WTC11 (cell line): Measurements from ENCODE around the gene CCL26. TPM values are rescaled to one million over a fixed set of nuclear protein-coding genes. Genes with fewer than 3 reads are reported as not detected.
"Not testable (repeated sequence)": the region's sequence is repeated elsewhere in the genome, so short reads cannot be mapped to it uniquely, and the experiment has no call there.

Experiments used
- ATAC-seq: fragments of 200-7000 bp; cut with Tn5 transposase; 2 replicates; pipeline ENCODE4 v1.10.0; 2021; ENCODE audit warnings: mild to moderate bottlenecking, moderate library complexity
- CTCF ChIA-PET: fragments of 300-600 bp; sonication (Branson Sonifier 250); formaldehyde crosslinking; loops from one replicate; lab custom pipeline; 2021; ENCODE audit warnings: antibody characterized with exemption; lab: Charles Lee
- POLR2A ChIA-PET: fragments of 350-600 bp; sonication (Branson Sonifier 250); formaldehyde crosslinking; loops from one replicate; lab custom pipeline; 2021; ENCODE audit warnings: antibody characterized with exemption; lab: Charles Lee
- DNase-seq: peaks from one replicate; pipeline ENCODE4 v3.0.0; 2021; ENCODE audit warnings: low spot score
- H3K27ac Mint-ChIP-seq: 2 replicates; pipeline ENCODE4 v1.8.0; 2021; ENCODE audit warnings: mixed read lengths
- H3K27me3 Mint-ChIP-seq: 2 replicates; pipeline ENCODE4 v1.8.0; 2021; ENCODE audit warnings: low read depth, mild to moderate bottlenecking, moderate library complexity, mixed read lengths
- H3K36me3 Mint-ChIP-seq: 2 replicates; pipeline ENCODE4 v1.8.0; 2021; ENCODE audit warnings: mixed read lengths
- H3K4me1 Mint-ChIP-seq: 2 replicates; pipeline ENCODE4 v1.8.0; 2022; ENCODE audit warnings: mixed read lengths
- H3K4me3 Mint-ChIP-seq: 2 replicates; pipeline ENCODE4 v1.8.0; 2021; ENCODE audit warnings: mild to moderate bottlenecking, moderate library complexity, mixed read lengths
- H3K9me3 Mint-ChIP-seq: 2 replicates; pipeline ENCODE4 v1.8.0; 2021; ENCODE audit warnings: mixed read lengths
- CBFB ChIP-seq: sonication (generic); formaldehyde crosslinking; IDR thresholded peaks from 2 replicates; pipeline ENCODE4 v1.8.1; 2022; ENCODE audit warnings: mild to moderate bottlenecking, low read depth, missing genetic modification reagents
- FOXK1 ChIP-seq: sonication (generic); formaldehyde crosslinking; IDR thresholded peaks from 2 replicates; pipeline ENCODE4 v1.8.0; 2022; ENCODE audit warnings: mild to moderate bottlenecking, moderate library complexity, missing genetic modification reagents
- FOXP1 ChIP-seq: sonication (generic); formaldehyde crosslinking; IDR thresholded peaks from 2 replicates; pipeline ENCODE4 v1.8.0; 2022; ENCODE audit warnings: missing genetic modification reagents, mild to moderate bottlenecking, moderate library complexity, borderline replicate concordance
- GTF2I ChIP-seq: fragments of 250-450 bp; sonication (Bioruptor Pico); conservative IDR thresholded peaks from 2 replicates; pipeline ENCODE4 v1.4.0; 2021; ENCODE audit warnings: mild to moderate bottlenecking
- JAZF1 ChIP-seq: fragments of 250-450 bp; sonication (Bioruptor Pico); IDR thresholded peaks from 2 replicates; pipeline ENCODE4 v1.9.0; 2021; ENCODE audit warnings: moderate library complexity, mild to moderate bottlenecking, inconsistent platforms
- KAT7 ChIP-seq: sonication (generic); formaldehyde crosslinking; IDR thresholded peaks from 2 replicates; pipeline ENCODE4 v1.8.1; 2023; ENCODE audit warnings: missing genetic modification reagents, mild to moderate bottlenecking, borderline replicate concordance
- NFYB ChIP-seq: sonication (generic); formaldehyde crosslinking; conservative IDR thresholded peaks from 2 replicates; pipeline ENCODE4 v1.8.0; 2022; ENCODE audit warnings: low read depth, missing genetic modification reagents
- PRRX2 ChIP-seq: fragments of 250-450 bp; sonication (Bioruptor Pico); IDR thresholded peaks from 2 replicates; pipeline ENCODE4 v1.8.0; 2021; ENCODE audit warnings: mild to moderate bottlenecking
- TEAD1 ChIP-seq: sonication (generic); formaldehyde crosslinking; IDR thresholded peaks from 2 replicates; pipeline ENCODE4 v1.8.0; 2022; ENCODE audit warnings: mild to moderate bottlenecking, missing genetic modification reagents
- ZNF219 ChIP-seq: sonication (generic); formaldehyde crosslinking; IDR thresholded peaks from 2 replicates; pipeline ENCODE4 v1.8.0; 2023; ENCODE audit warnings: missing genetic modification reagents, mild to moderate bottlenecking, borderline replicate concordance
- ZNF232 ChIP-seq: sonication (generic); formaldehyde crosslinking; IDR thresholded peaks from 2 replicates; pipeline ENCODE4 v1.8.0; 2022; ENCODE audit warnings: mild to moderate bottlenecking, missing genetic modification reagents
- ZNF281 ChIP-seq: sonication (generic); formaldehyde crosslinking; IDR thresholded peaks from 2 replicates; pipeline ENCODE4 v1.8.0; 2023; ENCODE audit warnings: mild to moderate bottlenecking, missing genetic modification reagents
- ZNF317 ChIP-seq: sonication (generic); formaldehyde crosslinking; IDR thresholded peaks from 2 replicates; pipeline ENCODE4 v1.8.1; 2023; ENCODE audit warnings: low read depth, mild to moderate bottlenecking, moderate library complexity, missing genetic modification reagents, borderline replicate concordance
- ZNF396 ChIP-seq: fragments of 250-450 bp; sonication (Bioruptor Pico); IDR thresholded peaks from 2 replicates; pipeline ENCODE4 v1.8.0; 2021; ENCODE audit warnings: mild to moderate bottlenecking, moderate library complexity, borderline replicate concordance
- ZNF532 ChIP-seq: fragments of 250-450 bp; sonication (Bioruptor Pico); IDR thresholded peaks from 2 replicates; pipeline ENCODE4 v1.9.0; 2021; ENCODE audit warnings: mild to moderate bottlenecking, borderline replicate concordance
- total RNA-seq: library from RNA; stranded (reverse); gene quantifications from 3 replicates; pipeline ENCODE4 v1.2.3, GENCODE V29; 2021
- TF ChIP-seq, protein P1 (sequence below): fragments of 200-600 bp; IDR thresholded peaks from 2 replicates; pipeline ENCODE4 v1.8.0; 2022; ENCODE audit warnings: antibody characterized with exemption
- TF ChIP-seq, protein P2 (sequence below): sonication (generic); formaldehyde crosslinking; IDR thresholded peaks from 2 replicates; pipeline ENCODE4 v1.8.1; 2022; ENCODE audit warnings: mild to moderate bottlenecking, missing genetic modification reagents, moderate library complexity, borderline replicate concordance
- TF ChIP-seq, protein P3 (sequence below): fragments of 250-450 bp; sonication (Bioruptor Pico); IDR thresholded peaks from 2 replicates; pipeline ENCODE4 v2.1.2; 2022; ENCODE audit warnings: mild to moderate bottlenecking, moderate library complexity
- TF ChIP-seq, protein P4 (sequence below): sonication (generic); formaldehyde crosslinking; IDR thresholded peaks from 2 replicates; pipeline ENCODE4 v1.8.0; 2022; ENCODE audit warnings: mild to moderate bottlenecking, missing genetic modification reagents

Gene CCL26
- total RNA-seq, 1 experiment from 2014 or later: 9.8 TPM

DNA sequence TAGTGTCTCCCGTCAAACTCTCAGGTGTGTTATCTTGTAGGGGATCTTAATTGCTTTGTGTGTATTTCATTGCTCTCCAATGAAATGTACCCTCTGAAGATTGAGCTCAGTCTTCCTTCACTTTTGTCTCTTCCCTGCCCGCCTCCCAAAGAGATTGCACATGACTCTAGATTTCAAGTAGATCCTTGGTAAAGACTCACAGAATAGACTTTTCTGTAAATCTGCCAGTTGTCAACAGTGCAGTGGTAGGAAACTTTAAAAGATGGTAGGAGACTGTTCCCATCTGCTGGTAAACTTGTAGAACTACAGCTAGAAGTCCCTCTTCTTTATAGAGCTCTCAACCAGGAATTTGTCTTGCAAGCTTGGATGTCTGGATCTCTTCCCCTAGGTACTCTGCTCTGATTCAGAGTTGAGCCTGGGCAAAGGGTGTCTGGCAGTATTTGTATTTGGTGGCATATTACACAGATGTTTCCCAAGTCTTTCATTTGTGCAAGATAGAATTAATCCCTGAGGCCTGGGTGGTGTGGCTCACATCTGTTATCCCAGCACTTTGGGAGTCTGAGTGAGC lies 9.6 kb downstream of the CCL26 start:
- ChIA-PET POLR2A (no interaction called here), CTCF (interaction anchor here (0.6 to 1.7 kb wide), 37 partner anchors 9 to 409 kb away, joined by 3 to 25 read pairs (median 5); partner anchors contain the start of gene POM121C)
- no peak overlapping the region for H3K4me3 Mint-ChIP-seq
- DNase-seq: no peak
- H3K27ac Mint-ChIP-seq: peak overlapping the region; percentile 22; the same call in 1 of the 2 replicates
- TF ChIP-seq ZNF232 (CRISPR knock-in tag): no peak
- TF ChIP-seq, protein P1, sequence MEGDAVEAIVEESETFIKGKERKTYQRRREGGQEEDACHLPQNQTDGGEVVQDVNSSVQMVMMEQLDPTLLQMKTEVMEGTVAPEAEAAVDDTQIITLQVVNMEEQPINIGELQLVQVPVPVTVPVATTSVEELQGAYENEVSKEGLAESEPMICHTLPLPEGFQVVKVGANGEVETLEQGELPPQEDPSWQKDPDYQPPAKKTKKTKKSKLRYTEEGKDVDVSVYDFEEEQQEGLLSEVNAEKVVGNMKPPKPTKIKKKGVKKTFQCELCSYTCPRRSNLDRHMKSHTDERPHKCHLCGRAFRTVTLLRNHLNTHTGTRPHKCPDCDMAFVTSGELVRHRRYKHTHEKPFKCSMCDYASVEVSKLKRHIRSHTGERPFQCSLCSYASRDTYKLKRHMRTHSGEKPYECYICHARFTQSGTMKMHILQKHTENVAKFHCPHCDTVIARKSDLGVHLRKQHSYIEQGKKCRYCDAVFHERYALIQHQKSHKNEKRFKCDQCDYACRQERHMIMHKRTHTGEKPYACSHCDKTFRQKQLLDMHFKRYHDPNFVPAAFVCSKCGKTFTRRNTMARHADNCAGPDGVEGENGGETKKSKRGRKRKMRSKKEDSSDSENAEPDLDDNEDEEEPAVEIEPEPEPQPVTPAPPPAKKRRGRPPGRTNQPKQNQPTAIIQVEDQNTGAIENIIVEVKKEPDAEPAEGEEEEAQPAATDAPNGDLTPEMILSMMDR: peak; percentile 40; the same call in 1 of the 2 replicates
- TF ChIP-seq, all 79 proteins: peak for 1
- H3K9me3 Mint-ChIP-seq: peaks cover 9% of the 10 kb centered on the region
- H3K4me1 Mint-ChIP-seq: peaks cover 2% of the 10 kb centered on the region
- no peaks in the 10 kb centered on the region; the same call in 1 of the 2 replicates for H3K27me3 Mint-ChIP-seq
- no peaks in the 10 kb centered on the region for H3K36me3 Mint-ChIP-seq
- ATAC-seq: peak; percentile 95

GRCh38 chr7:75761801-75762200 lies 10.2 kb downstream of the CCL26 start:
- ATAC-seq, H3K27me3 Mint-ChIP-seq, H3K4me1 Mint-ChIP-seq, H3K4me3 Mint-ChIP-seq, H3K36me3 Mint-ChIP-seq, H3K27ac Mint-ChIP-seq, POLR2A ChIA-PET, H3K9me3 Mint-ChIP-seq, DNase-seq: not testable (repeated sequence)
- CTCF ChIA-PET: interaction anchor here (1.0 to 1.7 kb wide), 13 partner anchors 9 to 276 kb away, joined by 3 to 25 read pairs (median 5); partner anchors contain the start of gene POM121C

DNA sequence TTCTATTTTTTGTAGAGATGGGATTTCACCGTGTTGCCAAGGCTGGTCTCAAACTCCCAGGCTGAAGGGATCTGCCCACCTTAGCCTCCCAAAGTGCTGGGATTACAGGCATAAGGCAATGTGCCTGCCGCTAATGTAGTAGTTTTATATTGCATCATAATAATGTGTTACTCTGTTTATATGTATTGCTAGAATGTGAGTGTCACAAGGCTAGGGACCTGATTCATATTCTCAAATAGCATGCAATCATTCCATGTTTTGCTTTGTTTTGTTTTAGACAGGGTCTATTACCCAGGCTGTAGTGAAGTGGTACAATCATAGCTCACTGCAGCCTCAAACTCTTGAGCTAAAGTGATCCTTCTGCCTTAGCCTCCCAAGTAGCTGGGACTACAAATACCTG lies 13.5 kb downstream of the CCL26 start:
- no peak for DNase-seq
- Mint-ChIP-seq H3K27ac (no peak overlapping the region), H3K9me3 (peaks cover 7% of the 10 kb centered on the region), H3K4me3 (no peak overlapping the region), H3K4me1 (peaks cover 2% of the 10 kb centered on the region), H3K36me3 (no peaks in the 10 kb centered on the region), H3K27me3 (no peaks in the 10 kb centered on the region; the same call in 1 of the 2 replicates)
- no peak for ATAC-seq
- POLR2A ChIA-PET: no interaction called here
- CTCF ChIA-PET: interaction anchor here (1.8 kb wide), 1 partner anchor 161 kb away, joined by 4 read pairs; no protein-coding TSS in a partner anchor
- TF ChIP-seq NFYB (no peak), GTF2I (CRISPR knock-in tag) (no peak), ZNF532 (no peak), TEAD1 (CRISPR knock-in tag) (no peak), KAT7 (no peak), ZNF317 (CRISPR knock-in tag) (no peak), PRRX2 (no peak), ZNF219 (CRISPR knock-in tag) (no peak), FOXK1 (CRISPR knock-in tag) (no peak), JAZF1 (CRISPR knock-in tag) (no peak), FOXP1 (CRISPR knock-in tag) (no peak), ZNF281 (CRISPR knock-in tag) (no peak), CBFB (CRISPR knock-in tag) (no peak), ZNF396 (CRISPR knock-in tag) (no peak)
- TF ChIP-seq, protein P2, sequence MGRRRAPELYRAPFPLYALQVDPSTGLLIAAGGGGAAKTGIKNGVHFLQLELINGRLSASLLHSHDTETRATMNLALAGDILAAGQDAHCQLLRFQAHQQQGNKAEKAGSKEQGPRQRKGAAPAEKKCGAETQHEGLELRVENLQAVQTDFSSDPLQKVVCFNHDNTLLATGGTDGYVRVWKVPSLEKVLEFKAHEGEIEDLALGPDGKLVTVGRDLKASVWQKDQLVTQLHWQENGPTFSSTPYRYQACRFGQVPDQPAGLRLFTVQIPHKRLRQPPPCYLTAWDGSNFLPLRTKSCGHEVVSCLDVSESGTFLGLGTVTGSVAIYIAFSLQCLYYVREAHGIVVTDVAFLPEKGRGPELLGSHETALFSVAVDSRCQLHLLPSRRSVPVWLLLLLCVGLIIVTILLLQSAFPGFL (CRISPR knock-in tag): no peak
- TF ChIP-seq, protein P3, sequence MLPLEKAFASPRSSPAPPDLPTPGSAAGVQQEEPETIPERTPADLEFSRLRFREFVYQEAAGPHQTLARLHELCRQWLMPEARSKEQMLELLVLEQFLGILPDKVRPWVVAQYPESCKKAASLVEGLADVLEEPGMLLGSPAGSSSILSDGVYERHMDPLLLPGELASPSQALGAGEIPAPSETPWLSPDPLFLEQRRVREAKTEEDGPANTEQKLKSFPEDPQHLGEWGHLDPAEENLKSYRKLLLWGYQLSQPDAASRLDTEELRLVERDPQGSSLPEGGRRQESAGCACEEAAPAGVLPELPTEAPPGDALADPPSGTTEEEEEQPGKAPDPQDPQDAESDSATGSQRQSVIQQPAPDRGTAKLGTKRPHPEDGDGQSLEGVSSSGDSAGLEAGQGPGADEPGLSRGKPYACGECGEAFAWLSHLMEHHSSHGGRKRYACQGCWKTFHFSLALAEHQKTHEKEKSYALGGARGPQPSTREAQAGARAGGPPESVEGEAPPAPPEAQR (CRISPR knock-in tag): no peak
- TF ChIP-seq, protein P4, sequence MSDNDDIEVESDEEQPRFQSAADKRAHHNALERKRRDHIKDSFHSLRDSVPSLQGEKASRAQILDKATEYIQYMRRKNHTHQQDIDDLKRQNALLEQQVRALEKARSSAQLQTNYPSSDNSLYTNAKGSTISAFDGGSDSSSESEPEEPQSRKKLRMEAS: no peak
